Uterus (tissue), 2 donors: ENCODE measurements around the gene MRPS5.

Experiments used
- CTCF ChIP-seq, 4 experiments: fragments of 200-600 bp in 2 of 4; fragments of 450-650 bp in 2 of 4; sonication (generic) in 2 of 4; IDR thresholded peaks; one replicate each; pipeline ENCODE4 v1.5.1; 2016 to 2019; ENCODE audit warnings: antibody characterized with exemption in 4 of 4, mild to moderate bottlenecking in 2 of 4, moderate library complexity in 1 of 4
- POLR2A ChIP-seq, 2 donors: fragments of 450-650 bp; IDR thresholded peaks; one replicate each; pipeline ENCODE4 v1.6.1; 2016; ENCODE audit warnings: antibody characterized with exemption in 2 of 2, mild to moderate bottlenecking in 1 of 2, moderate library complexity in 1 of 2

GRCh38 chr2:95058989-95059641 is 62.5 kb downstream of the MRPS5 start:
- no peak for TF ChIP-seq CTCF (IDR thresholded peaks at IDR 0.05)
- TF ChIP-seq POLR2A (IDR thresholded peaks at IDR 0.05) = no peak
